Measurements from ENCODE around the gene NFATC3.

Gene NFATC3

GRCh38 chr16:68267612-68268405 is 182.6 kb downstream of the NFATC3 start:
- no peak for DNase-seq (ENCODE audit: low read depth in 1 of 2, low spot score in 1 of 2)

GRCh38 chr16:68269793-68270192 is 184.6 kb downstream of the NFATC3 start:
- DNase-seq (ENCODE audit: low read depth in 1 of 2, low spot score in 1 of 2) = no peak

- DNase-seq (ENCODE audit: low read depth in 1 of 2, low spot score in 1 of 2) = no peak
Measured at GRCh38 chr16:68270353-68270752, 185.2 kb downstream of the NFATC3 start.

GRCh38 chr16:68272507-68273209 is 187.5 kb downstream of the NFATC3 start:
- no peak for DNase-seq (ENCODE audit: low read depth in 1 of 2, low spot score in 1 of 2)

DNA sequence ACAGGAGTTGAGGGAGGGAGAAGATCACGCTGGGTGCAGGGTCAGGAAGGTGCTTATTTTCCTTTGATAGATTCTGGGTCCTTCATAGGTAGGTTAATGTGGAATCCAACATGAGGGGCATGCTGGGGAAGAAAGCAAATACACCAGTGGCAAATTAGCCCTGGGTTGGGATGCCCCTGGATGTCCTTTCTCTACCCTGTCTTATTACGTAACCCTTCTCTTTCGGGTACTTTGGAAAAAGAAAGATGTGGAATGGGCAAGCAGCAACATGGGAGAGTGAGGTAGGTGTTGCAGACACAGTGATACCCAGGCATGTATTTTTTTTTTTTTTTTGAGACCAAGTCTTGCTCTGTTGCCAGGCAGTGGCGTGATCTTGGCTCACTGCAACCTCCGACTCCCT is 188.3 kb downstream of the NFATC3 start:
- DNase-seq (ENCODE audit: low read depth in 1 of 2, low spot score in 1 of 2) = no peak

DNA sequence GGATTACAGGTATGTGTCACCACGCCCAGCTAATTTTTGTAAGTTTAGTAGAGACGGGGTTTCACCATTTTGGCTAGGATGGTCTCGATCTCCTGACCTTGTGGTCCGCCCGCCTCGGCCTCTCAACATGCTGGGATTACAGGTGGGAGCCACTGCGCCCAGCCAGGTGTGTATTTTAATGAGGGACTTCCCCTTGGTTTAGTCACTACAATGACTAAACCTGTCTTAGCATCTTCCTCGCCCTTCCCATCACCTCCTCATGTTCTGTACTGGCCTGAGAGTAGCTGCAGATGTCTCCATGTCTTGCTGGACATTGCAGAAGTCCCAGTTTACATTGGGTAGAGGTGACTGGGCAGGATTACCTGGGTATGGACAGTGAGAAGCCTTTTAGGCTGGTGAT is 188.7 kb downstream of the NFATC3 start:
- DNase-seq (ENCODE audit: low read depth in 1 of 2, low spot score in 1 of 2) = no peak

DNA sequence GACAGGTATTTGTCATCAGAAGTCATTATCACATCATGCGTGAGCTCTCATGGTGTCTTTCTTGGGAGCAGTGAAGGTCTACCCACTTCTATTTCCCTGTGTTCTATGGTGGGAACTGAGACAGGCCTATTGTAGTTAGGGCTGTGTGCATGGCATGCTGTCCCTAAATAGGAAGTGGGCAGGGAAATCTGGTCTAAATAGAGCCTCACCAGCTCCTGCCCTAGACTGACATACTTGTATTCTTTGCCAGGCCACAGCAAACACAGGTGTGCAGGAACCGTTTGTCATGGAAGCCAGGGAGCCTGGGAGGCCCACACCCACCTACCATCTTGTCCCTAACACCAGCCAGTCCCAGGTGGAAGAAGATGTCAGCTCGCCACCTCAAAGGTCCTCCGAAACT is 189.3 kb downstream of the NFATC3 start:
- no peak for DNase-seq (ENCODE audit: low read depth in 1 of 2, low spot score in 1 of 2)

DNA sequence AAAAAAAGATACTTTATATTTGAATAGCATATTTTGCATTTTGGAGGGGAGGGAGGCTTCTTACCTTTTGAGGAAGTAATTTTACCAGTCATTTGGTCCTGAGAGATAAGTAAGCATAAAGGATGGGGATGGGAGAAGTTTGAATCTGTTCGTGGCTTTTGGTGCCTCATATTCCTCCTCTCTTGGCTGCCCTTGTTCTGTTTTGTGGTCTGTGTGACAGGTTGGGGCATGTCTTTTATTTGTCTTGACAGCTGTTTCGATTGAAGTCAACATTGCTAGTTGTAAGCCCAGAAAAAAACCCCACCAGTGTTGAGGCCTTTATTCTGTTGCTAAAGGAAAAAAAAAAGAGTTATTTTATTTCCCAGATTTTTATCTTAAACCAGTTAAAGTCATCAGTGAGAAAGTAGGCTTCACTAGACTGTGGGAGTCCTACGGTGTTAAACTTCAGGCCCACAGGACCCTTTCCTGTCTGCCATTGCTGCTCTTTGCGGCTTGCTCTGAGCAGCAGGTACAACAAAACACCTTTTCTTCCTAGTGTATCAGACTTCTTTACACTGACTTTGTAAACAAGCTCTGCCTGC is 190.5 kb downstream of the NFATC3 start:
- peak in 1 of 2 donors; percentile 30 for DNase-seq (ENCODE audit: low read depth in 1 of 2, low spot score in 1 of 2)

DNA sequence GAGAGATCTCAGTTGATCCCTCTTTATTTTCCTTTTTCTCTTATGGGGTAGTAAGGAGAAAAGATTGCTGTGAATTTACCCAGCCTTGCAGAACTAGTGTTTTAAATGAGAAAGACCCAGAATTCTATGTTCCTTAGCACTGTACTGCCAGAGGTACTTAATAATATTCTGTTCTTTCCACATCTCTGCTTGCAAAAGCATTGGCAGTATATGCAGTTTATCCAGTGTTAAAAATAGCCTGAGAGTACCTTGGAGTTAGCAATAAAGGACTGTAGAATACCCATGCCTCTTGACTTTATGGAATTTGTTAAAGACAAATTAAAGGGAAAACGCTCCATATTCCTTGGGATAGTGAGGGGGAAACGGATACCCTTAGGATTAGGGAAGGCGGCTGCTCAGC is 191.1 kb downstream of the NFATC3 start:
- no peak for DNase-seq (ENCODE audit: low read depth in 1 of 2, low spot score in 1 of 2)
